ENCODE results near the gene GPR183.
A peak's percentile ranks its signal among the peaks of the same experiment; 100 is the strongest.

Gene GPR183

DNA sequence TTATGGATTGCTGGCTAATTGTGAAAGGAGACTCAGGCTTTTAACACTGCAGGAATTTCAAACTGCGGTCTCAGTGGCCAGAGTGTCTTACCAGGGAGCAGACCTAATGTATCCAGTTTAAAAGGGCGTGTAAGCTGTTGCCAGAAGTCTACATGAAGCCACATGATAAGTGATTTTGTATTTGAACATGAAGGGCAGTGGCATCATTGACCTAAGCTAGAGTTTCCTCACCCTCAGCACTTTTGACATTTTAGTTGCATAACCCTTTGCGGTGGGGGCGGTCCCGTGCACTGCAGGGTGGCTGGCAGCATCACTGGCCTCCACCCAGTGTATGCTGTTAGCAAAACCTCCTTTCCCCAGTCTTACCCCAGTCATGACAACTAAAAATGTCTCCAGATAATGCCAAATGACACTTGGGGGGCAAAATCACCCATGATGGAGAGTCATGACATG lies 25.4 kb downstream of the GPR183 start:
- Histone ChIP-seq H3K9me3 (ENCODE audit: control insufficient read depth, insufficient read depth, low read depth, low read length) (no peaks in the 10 kb centered on the region), H3K27ac (ENCODE audit: extremely low read depth, low read depth, low read length) (no peak overlapping the region), H3K36me3 (ENCODE audit: control insufficient read depth in 2 of 2, insufficient read depth in 1 of 2, low read length in 2 of 2) (no peaks in the 10 kb centered on the region), H3K4me1 (ENCODE audit: control insufficient read depth, insufficient read depth, low read length) (no peaks in the 10 kb centered on the region), H3K4me3 (ENCODE audit: low read depth, low read length) (no peak overlapping the region)
- TF ChIP-seq ZFHX2 (tag by site-specific recombination; conservative IDR thresholded peaks at IDR 0.05) = no peak
- TF ChIP-seq ZNF529 (tag by site-specific recombination; IDR thresholded peaks at IDR 0.05; ENCODE audit: insufficient replicate concordance) = peak; percentile 12
- ChIA-PET CTCF (no interaction called here), POLR2A (no interaction called here)

GRCh38 chr13:99280166-99280565 lies 27.0 kb downstream of the GPR183 start:
- no peaks in the 10 kb centered on the region for H3K9me3 ChIP-seq (ENCODE audit: control insufficient read depth, insufficient read depth, low read depth, low read length)
- CTCF ChIA-PET = interaction anchor here (0.7 to 1.2 kb wide), 3 partner anchors 10 to 104 kb away, joined by 3 to 7 read pairs (median 4); no protein-coding TSS in a partner anchor
- POLR2A ChIA-PET = no interaction called here
- no peak overlapping the region for H3K27ac ChIP-seq (ENCODE audit: extremely low read depth, low read depth, low read length)
- H3K4me3 ChIP-seq (ENCODE audit: low read depth, low read length) = no peak overlapping the region
- H3K4me1 ChIP-seq (ENCODE audit: control insufficient read depth, insufficient read depth, low read length) = no peaks in the 10 kb centered on the region
- TF ChIP-seq ZNF366 (tag by site-specific recombination; conservative IDR thresholded peaks at IDR 0.05) (no peak), ZNF398 (tag by site-specific recombination; IDR thresholded peaks at IDR 0.05) (no peak), ZNF791 (tag by site-specific recombination; IDR thresholded peaks at IDR 0.05) (no peak), ZSCAN16 (tag by site-specific recombination; IDR thresholded peaks at IDR 0.05) (no peak), ZNF404 (tag by site-specific recombination; IDR thresholded peaks at IDR 0.05) (no peak), MEIS1 (CRISPR knock-in tag; IDR thresholded peaks at IDR 0.05; ENCODE audit: borderline replicate concordance) (no peak), GLI4 (tag by site-specific recombination; IDR thresholded peaks at IDR 0.05) (no peak)
- TF ChIP-seq, protein P1, sequence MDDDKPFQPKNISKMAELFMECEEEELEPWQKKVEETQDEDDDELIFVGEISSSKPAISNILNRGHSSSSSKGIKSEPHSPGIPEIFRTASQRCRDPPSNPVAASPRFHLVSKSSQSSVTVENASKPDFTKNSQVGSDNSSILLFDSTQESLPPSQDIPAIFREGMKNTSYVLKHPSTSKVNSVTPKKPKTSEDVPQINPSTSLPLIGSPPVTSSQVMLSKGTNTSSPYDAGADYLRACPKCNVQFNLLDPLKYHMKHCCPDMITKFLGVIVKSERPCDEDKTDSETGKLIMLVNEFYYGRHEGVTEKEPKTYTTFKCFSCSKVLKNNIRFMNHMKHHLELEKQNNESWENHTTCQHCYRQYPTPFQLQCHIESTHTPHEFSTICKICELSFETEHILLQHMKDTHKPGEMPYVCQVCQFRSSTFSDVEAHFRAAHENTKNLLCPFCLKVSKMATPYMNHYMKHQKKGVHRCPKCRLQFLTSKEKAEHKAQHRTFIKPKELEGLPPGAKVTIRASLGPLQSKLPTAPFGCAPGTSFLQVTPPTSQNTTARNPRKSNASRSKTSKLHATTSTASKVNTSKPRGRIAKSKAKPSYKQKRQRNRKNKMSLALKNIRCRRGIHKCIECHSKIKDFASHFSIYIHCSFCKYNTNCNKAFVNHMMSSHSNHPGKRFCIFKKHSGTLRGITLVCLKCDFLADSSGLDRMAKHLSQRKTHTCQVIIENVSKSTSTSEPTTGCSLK (tag by site-specific recombination; IDR thresholded peaks at IDR 0.05) = no peak
- TF ChIP-seq, protein P2, sequence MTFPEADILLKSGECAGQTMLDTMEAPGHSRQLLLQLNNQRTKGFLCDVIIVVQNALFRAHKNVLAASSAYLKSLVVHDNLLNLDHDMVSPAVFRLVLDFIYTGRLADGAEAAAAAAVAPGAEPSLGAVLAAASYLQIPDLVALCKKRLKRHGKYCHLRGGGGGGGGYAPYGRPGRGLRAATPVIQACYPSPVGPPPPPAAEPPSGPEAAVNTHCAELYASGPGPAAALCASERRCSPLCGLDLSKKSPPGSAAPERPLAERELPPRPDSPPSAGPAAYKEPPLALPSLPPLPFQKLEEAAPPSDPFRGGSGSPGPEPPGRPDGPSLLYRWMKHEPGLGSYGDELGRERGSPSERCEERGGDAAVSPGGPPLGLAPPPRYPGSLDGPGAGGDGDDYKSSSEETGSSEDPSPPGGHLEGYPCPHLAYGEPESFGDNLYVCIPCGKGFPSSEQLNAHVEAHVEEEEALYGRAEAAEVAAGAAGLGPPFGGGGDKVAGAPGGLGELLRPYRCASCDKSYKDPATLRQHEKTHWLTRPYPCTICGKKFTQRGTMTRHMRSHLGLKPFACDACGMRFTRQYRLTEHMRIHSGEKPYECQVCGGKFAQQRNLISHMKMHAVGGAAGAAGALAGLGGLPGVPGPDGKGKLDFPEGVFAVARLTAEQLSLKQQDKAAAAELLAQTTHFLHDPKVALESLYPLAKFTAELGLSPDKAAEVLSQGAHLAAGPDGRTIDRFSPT (tag by site-specific recombination; IDR thresholded peaks at IDR 0.05) = no peak
- H3K36me3 ChIP-seq (ENCODE audit: control insufficient read depth in 2 of 2, insufficient read depth in 1 of 2, low read length in 2 of 2) = no peaks in the 10 kb centered on the region

- H3K4me3 ChIP-seq (ENCODE audit: low read depth, low read length) = no peak overlapping the region
- H3K27ac ChIP-seq (ENCODE audit: extremely low read depth, low read depth, low read length) = no peak overlapping the region
- H3K36me3 ChIP-seq (ENCODE audit: control insufficient read depth in 2 of 2, insufficient read depth in 1 of 2, low read length in 2 of 2) = no peaks in the 10 kb centered on the region
- H3K9me3 ChIP-seq (ENCODE audit: control insufficient read depth, insufficient read depth, low read depth, low read length) = no peaks in the 10 kb centered on the region
- no peaks in the 10 kb centered on the region for H3K4me1 ChIP-seq (ENCODE audit: control insufficient read depth, insufficient read depth, low read length)
- POLR2A ChIA-PET = no interaction called here
- CTCF ChIA-PET = interaction anchor here (0.8 kb wide), 1 partner anchor 14 kb away, joined by 4 read pairs; no protein-coding TSS in a partner anchor
- TF ChIP-seq YY1 (tag by site-specific recombination; IDR thresholded peaks at IDR 0.05) (no peak), ZNF510 (tag by site-specific recombination; IDR thresholded peaks at IDR 0.05; ENCODE audit: insufficient replicate concordance) (no peak), KLF10 (tag by site-specific recombination; IDR thresholded peaks at IDR 0.05) (no peak), ZXDB (tag by site-specific recombination; IDR thresholded peaks at IDR 0.05) (no peak), ZNF707 (tag by site-specific recombination; IDR thresholded peaks at IDR 0.05) (no peak), ZNF214 (tag by site-specific recombination; IDR thresholded peaks at IDR 0.05; ENCODE audit: borderline replicate concordance) (no peak), ZNF174 (tag by site-specific recombination; IDR thresholded peaks at IDR 0.05) (no peak), ZNF157 (tag by site-specific recombination; IDR thresholded peaks at IDR 0.05) (no peak), SALL2 (tag by site-specific recombination; IDR thresholded peaks at IDR 0.05; ENCODE audit: borderline replicate concordance) (no peak)
These were observed 27.6 kb downstream of the GPR183 start for GRCh38 chr13:99279637-99280036.
